SK-MEL-5 (cell line): ENCODE data around the gene TSPAN14. TPM values are rescaled to one million over a fixed set of nuclear protein-coding genes. Genes with fewer than 3 reads are reported as not detected.
A peak's percentile ranks its signal among the peaks of the same experiment; 100 is the strongest.

Experiments used
- DNase-seq: peaks from one replicate; pipeline ENCODE4 v3.0.0-alpha.2; 2016; ENCODE audit warnings: low read depth, low spot score
- in situ Hi-C: cut with HindIII; loops from 2 replicates; pipeline ENCODE4 v1.10.0; 2016; ENCODE audit warnings: low sequenced_read_pairs, high pct_unique_total_duplicates, low pct_unique_long_range_greater_than_20kb
- total RNA-seq: library from RNA; depleted of rRNA; stranded (reverse); fragments of >200 nt; shearing (Covaris generic); gene quantifications from 2 replicates; pipeline ENCODE4 v1.2.3, GENCODE V29; 2014

The TSPAN14 gene
- total RNA-seq, 1 experiment from 2014 or later, result 43.7 TPM

DNA sequence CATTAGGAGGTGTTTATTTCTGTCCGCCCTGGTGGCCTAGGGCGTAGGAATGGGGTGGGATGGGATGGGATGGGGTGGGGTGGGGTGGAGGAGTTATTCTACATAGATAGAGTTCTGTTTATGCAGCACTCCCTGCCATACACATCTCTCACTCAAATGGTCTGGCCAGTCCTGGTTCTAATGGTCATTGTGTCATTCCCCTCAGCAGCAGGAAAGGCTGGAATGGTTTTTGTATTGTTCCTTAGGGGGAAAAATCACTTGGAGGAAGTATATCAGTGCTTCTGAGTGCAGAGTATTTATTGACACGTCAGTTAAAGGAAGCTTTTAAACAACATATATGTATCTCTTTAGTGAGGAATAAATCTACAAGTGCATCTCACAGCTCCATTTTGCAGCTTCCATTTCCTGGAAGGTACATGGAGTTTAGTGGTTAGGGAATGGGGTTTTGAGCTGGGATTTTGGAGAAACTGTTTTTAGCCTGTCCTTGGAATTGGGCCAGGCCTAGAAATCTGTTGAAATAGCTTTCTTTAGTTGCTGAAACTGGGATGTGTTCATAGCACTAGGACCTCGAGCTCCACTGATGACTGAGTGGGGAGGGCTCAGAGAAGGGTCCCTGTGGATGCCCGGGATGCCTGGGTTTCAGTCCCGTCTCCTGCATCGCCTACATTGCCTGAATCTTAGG is 8.3 kb downstream of the TSPAN14 start:
- in situ Hi-C loops, result no loop called here
- DNase-seq, result no peak

DNA sequence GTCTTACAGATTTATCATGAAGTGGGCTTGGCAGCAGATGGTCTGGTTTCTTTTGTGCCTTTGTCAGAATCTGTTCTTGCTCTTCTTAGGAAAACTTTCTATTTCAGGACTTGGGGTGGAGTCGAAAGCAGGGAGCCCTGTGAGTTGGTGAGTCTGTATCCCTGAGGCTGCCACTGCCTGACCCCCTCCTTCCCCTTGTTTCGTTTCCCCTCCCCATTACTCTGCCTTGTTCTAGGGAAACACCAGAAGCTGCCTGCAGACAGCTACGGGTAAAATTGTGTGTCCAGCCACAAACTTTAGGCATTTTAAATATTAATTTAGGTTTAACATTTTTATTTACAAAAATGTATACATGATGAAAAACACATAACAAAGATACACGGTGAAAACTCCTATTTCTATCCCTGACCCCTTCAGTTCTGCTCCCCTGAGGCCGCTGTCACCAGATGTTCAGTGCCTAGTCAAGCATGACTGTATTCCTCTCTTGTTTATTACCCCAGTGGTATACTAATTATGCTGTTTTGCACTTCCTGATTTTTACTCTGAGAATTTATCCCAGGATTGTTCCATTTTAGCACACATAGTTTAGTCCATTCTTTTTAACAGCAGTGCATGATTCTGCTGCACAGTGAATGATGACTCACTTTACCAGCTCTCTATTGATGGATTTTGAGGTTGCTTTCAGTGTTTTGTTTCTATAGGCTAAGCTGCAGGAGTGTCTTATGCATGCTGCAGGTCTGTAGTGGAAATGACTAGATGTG is 9.1 kb downstream of the TSPAN14 start:
- in situ Hi-C loops, result no loop called here
- no peak for DNase-seq

DNA sequence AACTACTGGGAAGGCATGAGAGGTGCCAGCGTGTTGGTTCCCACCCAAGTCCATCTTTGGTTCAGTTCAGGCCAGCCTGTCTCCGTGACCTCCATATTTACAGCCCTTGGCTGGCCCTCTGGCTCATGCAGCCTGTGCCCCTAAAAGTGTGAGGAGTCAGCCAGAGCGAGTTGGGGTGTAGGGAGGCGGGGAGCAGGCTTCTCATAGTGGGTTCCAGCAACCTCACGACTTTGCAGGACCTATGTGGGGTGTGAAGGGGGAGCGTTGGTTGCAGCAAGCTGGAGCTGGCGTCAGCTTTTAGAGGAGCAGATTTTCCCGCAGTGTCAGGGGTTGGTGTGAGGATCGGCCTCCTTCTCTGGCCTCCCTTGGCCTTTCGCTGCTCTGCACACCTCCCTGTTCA is 9.8 kb downstream of the TSPAN14 start:
- in situ Hi-C loops, result no loop called here
- no peak for DNase-seq

DNA sequence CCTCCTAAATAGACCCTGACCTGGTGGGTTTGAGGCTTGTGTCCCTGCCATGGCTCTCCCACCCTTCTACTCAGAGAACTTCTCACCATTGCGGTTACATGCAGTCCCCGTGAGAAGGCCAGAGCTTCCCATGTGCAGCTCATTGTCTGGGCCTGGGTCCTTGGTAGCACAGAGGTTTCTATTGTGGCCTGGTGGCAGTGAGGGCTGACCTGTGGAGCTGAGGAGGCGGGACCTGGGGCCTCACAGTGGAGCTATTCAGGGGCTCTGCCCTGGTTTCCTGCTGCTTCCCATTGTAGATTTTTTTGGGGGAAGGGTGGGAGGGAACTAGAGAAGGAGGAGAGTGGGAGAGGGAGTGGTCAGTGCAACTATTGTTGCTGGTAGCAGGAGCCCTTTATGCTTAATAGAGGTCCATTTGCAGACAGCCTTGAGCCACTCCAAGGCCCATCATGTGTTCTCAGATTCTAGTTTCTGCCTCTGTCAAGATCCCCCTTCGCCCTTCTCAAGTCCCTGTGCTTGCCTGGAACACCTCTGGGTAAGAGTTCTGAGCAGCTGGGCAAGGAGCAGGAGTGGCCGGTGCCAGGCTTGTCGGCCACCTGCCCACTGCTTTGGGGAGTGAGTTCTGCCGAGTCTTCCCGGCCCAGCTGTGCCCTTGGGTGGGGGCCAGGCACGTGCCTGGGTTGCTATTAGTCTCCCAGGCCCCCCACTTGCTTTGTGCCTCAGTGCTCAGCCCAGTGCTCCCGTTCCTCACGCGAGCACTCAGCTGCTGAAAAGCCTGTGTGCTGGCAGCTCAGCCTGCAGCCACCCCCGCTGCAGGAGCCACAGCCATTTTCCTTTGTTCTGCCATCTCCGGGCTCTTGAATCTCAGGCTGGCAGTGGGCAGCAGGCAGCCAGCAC is 10.7 kb downstream of the TSPAN14 start:
- peak; percentile 95 for DNase-seq

DNA sequence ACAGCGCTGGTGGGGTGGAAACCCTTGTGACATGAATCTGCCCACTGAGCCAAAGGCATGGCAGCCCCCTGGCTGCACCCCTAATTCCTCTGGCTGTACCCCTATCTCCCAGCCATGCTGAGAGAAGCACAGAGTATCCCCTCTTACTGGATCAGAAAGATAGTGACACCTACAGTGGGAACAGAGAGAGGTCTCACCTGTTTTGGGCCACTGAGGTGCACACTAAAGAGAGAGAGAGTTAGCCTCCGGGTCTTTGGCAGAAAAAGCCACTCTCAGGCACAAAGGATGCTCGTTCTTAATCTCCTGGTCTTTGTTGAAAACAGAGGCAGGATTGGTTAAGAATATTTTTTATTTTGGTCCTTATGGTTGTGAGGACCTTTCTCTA is 11.3 kb downstream of the TSPAN14 start:
- in situ Hi-C loops, result no loop called here
- DNase-seq, result no peak

More for the DNA sequence above, 10.7 kb downstream of the TSPAN14 start:
- in situ Hi-C loops, result no loop called here

DNA sequence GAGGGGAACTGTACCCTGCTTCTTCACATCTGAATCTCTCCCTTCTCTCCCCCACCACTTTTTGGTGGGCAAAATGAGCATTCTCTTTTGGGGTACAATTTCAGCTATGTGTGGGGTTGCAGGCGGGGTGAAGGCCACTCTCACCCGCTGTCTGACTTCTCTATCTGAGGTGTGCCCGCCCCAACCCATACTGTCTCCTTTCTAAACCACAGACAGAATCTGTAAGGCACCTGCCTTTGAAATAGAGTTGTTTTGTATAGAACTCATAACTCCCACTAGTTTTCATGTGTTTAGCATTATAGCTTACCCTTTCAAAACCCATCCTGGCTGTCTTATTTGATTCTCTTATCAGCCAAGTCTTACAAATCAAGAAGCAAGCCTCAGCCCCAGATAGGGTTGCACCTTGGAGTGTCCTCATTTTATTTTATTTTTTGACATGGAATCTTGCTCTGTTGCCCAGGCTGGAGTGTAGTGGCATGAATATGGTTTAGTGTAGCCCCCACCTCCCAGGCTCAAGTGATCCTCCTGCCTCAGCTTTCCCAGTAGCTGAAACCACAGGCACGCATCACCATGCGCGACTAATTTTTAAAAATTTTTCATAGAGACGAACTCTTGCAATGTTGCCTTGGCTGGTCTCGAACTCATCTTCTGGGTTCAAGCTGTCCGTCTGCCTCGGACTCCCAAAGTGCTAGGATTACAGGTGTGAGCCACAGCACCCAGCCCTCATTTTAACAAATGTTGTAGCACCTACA is 11.9 kb downstream of the TSPAN14 start:
- DNase-seq, result no peak
- in situ Hi-C loops, result no loop called here

DNA sequence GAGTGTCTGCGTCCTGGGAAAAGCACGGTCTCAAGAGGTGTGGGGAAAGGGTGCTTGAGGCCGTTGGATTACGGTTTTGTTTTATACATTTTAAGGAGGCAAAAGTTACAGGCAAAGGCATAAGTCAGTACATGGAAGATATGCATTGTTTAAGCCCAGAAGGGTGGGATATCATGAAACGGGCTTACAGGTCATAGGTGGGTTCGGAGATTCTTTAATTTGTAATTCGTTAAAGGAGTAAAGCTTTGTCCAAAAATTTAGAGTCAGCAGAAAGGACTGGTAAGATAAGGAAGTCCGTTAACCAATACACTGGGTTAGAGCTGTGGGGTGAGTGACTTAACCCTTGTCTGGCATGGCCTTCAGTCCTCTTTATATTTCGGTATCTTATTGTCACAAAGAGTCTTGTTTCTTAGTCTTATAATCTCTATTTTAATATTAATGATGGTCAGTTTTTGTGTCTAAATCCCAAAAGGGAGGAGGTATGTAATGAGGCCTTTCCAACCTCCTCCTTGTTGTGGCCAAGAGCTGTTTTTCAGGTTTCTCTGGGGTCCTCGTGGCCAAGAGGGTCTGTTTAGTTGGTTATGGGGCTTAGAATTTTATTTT is 12.7 kb downstream of the TSPAN14 start:
- DNase-seq, result no peak
- in situ Hi-C loops, result no loop called here

DNA sequence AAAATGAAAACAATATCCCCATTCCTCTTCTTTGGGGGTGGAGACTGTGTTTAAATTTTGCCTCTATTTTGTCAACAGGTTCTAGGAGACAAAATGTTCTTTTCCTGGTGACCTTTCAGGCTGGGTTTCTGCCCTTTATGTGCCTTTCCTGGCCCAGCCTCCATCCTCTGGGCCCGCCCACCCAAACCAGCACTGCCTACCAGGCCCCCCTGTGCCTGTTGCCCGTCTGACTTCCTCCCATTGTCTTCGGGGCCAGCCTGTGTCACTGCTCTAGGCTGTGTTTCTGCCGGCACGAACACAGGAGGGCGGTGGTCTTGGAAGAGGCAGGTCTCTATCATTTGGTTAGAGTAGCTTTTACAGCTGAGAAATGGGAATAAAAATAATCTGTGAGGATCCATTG is 13.9 kb downstream of the TSPAN14 start:
- DNase-seq, result peak; percentile 62
- in situ Hi-C loops, result no loop called here

DNA sequence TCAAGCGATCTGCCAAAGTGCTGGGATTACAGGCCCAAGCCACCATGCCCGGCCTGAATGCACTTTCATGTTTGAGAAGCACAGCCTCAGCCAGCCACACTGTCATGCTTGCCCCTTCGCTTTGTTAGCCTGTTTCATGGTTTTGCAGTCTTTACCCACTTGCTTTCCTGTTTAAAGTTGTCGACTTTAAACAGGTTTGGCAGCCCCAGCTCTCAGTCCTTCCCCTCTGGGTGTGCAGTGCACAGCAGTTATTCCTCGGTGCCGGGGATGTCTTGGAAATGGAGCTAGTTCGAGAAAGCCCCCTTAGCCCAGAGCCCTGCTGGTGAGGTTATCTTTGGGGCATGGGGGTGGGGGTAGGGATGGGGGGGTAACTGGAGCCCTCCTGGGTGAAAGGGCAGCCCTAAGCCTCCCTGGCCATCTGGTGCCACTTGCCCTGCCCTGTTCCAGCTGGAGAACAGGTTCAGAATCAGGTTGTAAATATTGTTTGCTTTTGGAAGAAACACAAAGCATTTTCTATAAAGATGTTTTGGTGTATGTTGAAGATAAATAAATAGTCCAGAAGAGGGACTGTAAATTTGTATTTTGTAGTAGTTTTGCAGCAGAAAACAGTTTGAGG is 14.8 kb downstream of the TSPAN14 start:
- DNase-seq, result no peak
- in situ Hi-C loops, result no loop called here

DNA sequence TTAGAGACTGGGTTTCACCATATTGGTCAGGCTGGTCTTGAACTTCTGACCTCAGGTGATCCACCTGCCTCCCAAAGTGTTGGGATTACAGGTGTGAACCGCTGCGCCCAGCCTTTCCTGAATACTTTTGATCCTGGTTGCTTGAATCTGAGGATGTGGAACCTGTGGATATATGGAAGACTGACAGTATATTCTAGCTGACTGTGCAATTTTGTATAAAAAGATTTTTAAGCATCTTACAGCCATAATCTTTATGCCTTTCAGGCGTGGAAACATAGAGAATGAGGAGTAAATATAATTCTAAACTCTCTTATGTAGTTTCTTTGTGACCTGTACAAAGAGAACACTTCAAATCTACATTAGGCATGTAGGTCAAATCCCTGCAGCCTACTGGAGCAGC is 16.2 kb downstream of the TSPAN14 start:
- in situ Hi-C loops, result no loop called here

DNA sequence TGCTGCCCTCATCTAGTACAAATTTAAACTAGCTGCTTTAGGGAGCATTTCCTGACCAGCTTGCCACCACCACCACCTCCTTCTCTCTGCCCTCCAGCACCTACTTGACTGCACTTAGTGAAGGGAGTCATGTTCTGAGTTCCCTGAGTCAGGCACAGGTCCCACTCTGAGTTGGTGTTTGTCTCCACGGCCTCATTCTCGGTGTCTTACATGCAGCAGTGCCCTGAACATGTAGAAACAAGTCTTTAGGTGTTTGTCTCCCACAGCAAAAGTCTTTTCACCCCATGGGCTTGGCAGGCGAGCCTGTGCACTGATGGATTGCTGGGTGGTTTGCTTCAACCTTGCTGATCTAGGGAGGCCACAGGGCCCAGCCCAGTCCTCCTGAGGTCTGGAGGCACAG is 16.9 kb downstream of the TSPAN14 start:
- in situ Hi-C loops, result no loop called here
- no peak for DNase-seq

More for the DNA sequence above, 16.2 kb downstream of the TSPAN14 start:
- DNase-seq, result no peak

DNA sequence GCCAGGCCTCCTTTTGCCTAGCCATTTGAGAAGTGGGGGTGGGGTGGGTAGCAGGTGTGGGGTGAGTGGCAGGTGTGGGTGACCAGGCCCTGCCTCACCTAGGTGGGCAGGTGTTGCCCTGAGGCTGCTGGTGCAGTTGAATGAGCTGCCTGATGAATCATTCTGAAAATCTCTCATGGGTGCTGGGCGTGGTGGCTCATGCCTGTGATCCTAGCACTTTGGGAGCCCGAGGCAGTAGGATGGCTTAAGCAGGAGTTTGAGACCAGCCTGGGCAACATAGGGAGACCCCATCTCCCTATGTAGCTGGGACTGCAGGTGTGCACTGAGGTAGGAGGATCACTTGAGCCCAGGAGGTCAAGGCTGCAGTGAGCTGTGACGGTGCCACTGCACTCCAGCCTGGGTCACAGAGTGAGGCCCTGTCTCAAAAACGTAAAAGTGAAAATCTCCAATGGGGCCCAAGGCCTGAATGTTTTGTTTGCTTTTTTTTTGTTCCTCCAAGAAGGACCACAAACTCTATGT is 17.7 kb downstream of the TSPAN14 start:
- in situ Hi-C loops, result no loop called here
- DNase-seq, result no peak

DNA sequence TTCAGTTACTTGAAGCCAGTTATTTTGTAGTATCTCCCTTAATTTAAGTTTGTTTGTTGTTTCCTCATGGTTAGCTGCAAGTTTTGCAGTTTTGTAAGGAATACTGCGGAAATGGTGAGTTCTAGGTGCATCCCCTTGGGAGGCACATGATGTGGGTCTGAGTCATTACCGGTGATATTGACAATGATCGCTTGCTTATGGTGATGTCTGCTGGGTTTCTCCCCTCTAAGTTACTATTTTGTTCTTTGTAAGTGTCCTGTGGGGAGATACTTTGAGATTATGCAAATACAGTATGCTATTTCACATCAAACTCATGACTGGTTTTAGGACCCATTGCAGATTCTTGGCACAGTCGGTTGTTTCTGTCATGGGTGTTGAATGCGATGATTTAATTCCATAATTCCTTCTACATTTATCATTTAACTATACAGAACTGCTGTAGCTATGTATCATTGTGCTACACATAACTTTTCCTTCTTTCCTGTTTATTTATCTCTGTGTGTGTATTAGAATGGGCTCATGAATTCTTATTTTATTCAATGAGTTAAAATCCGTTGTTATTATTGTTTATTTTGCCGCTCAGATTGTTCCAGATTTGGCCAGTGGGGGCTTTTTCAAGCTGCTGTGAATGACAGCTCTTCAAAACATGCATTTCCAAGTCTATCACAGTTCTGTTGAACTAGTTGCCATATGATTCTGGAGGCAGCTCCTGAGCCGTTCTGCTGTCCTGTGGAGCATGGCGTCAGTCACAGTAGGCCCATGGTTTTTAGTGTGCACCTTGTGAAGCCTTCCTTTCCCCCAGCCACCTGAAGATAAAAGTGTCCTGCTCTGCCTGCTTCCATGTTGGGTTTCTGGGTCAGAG is 18.4 kb downstream of the TSPAN14 start:
- peak; percentile 79 for DNase-seq

DNA sequence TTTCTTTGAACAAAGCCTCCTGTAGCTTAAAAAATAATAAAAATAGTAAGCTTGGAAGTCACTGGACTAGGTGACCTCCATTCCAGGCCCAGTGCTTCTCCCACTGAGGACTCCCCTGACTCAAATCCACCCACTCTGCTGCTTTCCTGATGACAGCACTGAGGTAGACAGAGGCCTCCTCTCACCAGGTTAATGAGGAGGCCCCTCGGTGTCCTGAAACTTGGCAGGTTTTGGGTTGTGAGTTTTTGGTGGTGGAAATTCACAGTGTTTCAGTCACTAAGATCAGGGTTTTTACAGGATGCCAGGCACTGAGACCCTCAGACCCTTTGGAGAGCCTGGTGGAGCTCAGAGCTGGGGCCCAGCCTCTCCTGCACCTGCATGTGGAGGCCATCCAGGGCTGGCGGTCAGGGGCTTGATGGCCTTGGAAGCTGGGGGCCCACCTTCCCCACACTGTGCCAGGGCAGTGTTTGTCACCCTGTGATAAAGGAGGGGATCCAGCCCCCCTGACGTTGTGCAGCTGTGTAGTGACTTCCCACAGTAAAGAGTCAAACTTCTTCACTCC is 19.1 kb downstream of the TSPAN14 start:
- DNase-seq, result no peak
- in situ Hi-C loops, result no loop called here

More for the DNA sequence above, 18.4 kb downstream of the TSPAN14 start:
- in situ Hi-C loops, result no loop called here

DNA sequence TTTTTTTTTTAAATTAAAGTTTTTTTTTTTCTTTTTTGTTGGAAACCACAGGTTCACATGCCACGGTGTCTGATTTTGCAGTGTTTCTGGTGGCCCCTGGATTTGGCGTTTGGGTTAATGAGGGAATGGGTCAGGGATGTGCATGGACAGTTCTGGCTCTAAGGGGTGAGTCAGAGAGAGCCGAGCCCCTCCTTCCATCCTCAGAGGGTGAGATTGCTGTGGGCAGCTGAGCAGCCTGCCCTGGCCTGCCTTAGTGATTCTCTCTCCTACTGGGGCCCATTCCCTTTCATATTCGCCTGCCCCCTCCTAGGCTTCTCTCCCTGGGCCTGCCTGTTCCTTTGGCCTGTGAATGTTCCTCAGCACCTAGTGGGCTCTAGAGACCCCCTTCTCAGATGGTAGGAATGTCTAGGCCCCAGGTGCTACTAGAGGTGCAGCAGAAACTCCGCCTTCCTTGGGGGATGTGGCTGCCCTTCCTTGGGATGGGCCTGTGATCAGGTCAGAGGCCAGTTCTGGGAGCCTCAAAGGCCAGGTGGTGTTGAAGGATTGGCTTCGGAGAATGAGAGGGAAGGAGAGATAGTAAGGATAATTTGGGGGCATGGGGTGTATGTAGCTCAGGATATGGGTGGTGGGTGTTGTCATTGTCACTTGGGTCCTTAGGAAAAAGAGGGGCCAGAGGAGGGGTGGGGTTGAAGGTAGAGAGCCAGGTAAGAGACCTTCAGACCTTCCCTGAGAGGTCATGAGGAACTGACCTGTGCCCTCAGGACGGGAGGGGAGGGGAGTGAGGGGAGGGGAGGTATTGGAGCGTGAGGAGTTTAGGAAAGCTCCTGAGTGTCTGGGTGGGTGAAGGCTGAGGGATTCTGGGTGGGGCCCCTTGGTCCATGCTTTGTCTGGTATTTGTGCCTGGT is 19.8 kb downstream of the TSPAN14 start:
- in situ Hi-C loops, result no loop called here

More for the DNA sequence above, 19.8 kb downstream of the TSPAN14 start:
- no peak for DNase-seq
